Measurements from ENCODE around the gene MCM5.
A peak's percentile ranks its signal among the peaks of the same experiment; 100 is the strongest.

MCM5 gene

DNA sequence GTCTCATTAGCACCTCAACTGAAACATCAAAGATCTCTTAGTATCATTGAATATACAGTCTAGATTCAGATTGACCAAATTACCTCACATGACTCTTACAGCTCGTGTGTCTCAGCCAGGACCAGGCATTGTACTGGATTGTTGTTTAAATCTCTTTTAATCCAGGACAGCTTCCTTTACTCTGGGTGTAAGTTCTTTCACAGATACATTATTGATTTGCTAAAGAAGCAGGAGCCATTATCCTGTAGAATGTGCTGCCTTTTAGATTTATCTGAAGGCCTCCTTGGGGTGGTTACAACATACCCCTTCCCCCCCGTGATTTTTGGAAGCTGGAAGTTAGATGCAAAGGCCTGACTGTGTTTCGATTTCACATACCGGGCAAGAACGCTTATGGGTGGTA, 4.2 kb downstream of the MCM5 start:
- no peak for DNase-seq

DNA sequence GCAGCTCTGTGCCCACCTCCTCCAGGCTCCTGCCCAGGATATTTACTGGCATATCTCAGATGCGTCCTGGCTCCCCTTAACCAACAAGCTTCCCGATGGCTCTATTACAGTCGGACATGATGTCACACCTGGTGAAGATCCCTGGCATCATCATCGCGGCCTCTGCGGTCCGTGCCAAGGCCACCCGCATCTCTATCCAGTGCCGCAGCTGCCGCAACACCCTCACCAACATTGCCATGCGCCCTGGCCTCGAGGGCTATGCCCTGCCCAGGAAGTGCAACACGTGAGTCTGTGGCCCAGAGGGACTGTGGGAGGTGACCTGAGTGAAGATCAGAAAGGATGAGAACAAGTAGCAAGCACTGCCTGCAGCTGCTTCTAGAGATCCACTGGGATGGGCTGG, 6.5 kb downstream of the MCM5 start:
- DNase-seq, result no peak

DNA sequence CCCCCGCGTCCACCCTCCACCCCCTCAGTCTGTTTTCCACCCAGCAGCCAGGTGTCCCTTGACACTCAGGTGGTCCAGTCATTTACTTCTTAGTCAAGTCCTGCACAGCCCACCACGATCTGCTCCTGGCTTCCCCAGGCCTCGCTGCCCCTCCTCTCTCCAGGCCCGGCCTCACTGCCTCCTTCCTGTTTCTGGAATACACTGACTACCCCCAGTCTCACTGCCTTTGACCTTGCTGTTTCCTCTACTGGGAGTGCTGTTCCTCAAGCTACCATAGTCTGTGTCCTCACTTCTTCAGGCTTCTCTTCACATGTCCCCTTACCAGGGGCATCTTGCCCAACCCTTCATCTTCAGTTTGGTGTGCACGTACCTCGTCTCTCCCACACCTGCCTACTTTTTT, 7.4 kb downstream of the MCM5 start:
- no peak for DNase-seq

DNA sequence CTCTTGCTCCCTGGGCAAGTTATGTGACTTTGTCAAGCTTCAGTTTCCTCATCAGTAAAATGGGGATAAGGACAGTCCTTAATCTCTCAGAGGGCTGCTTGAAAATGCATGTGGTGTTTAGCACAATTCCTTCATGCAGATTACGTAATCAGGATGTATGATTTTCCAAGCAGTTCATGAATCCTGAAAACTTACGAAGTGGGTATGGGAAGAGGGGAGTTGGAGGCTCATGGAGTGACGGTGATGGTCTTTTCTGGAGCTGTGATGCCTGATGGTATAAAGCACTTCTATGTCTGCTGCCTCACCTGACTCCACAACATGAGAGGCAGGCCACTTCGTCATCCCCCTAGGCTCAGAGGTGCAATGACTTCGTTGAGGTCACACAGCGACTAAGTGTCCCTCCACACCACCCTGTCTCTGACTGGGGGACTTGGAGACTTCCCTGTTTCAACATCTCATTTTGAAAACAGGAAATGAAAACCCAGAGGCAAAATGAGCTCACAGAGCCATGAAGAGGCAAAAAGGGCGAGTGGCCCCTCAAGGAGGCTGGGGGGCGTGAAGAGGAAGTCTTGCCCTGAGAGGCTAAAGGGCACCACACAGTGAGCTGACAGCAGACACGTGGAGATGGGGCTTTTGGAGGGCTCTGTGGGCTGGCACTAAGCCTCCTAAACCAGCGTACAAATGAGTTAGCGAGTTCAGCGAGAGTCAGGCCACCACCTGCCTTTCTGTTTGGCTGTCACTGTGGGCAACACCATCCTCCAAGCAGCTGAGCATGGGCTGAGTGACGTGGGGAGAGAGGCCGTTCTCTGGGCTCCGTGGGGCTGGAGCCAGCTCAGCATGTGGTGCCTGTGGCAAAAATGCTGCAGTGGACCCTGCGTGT, 10.1 kb downstream of the MCM5 start:
- no peak for DNase-seq

DNA sequence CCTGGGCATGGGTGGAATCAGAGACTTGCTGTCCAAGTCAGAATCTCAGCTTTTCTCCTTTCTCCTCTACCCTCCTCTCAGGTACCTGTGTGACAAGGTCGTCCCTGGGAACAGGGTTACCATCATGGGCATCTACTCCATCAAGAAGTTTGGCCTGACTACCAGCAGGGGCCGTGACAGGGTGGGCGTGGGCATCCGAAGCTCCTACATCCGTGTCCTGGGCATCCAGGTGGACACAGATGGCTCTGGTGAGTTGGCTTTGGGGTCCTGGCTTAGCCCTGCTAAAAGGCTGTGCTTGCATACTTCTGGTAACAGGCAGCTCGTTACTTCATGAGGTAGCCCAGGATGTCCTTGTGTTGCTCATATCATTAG, 10.7 kb downstream of the MCM5 start:
- no peak for DNase-seq

DNA sequence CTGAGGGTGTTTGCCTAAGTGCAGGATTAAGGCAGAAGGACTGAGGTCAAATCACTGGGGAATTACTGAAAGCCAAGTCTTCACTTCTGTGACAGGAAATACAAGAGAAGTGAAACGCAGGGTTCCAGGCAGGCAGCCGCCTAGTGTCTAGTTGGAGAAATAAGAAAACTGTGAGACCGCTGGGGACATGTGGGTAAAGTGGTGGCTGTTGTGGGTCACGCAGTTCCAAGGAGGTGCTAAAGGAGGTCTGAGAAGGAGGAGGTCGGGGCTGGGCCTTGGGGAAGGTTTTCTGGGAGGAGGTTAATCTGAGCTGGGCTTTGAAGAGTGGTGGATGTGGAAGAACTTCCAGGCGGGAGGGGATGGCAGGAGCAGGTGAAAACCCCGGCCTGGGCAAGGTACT, 11.2 kb downstream of the MCM5 start:
- no peak for DNase-seq

DNA sequence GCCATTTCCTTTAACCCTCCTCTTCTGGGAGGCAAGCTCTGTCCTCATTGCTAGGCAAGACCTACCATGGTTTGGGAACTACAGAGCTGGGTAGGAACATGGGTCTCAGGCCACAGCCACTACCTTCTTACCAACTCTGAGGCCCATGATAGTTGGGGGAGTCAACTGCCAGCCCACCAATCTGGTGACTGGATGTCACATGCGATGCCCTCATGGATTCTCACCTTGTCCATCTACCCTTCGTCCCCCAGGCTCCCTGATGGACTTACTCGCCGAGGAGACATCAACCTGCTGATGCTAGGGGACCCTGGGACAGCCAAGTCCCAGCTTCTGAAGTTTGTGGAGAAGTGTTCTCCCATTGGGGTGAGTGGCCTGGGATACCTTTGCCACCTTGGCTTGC, 13.7 kb downstream of the MCM5 start:
- no peak for DNase-seq

DNA sequence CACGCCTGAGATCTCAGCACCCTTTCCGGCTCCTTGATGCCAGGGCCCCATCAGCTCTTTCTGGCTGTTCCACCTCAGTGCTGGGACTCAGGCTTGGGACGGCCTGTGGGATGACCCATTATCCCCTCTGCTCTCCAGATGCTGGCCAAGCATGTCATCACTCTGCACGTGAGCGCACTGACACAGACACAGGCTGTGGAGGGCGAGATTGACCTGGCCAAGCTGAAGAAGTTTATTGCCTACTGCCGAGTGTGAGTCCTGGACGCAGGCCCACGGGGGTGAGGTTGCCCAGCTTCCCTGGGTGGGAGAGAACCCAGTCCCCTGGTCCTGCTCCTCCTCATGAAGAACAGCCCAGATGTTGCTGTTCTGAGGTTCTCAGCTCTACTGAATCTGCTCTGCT, 17.7 kb downstream of the MCM5 start:
- no peak for DNase-seq

DNA sequence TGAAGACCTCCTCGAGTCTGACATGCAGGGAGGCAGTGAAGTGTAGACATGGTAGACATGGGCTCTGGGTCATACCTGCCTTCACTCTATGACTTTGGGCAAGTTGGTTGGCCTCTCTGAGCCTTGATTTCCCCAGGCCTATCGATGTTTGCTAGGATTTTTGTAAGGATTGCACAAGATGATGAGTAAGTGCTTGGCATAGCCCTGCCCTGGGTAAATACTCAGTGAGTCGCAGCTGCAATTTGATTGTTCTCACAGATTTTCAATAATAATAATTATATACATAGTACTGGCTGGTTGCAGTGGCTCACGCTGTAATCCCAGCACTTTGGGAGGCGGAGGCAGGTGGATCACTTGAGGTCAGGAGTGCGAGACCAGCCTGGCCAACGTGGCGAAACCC, 18.1 kb downstream of the MCM5 start:
- DNase-seq, result no peak

DNA sequence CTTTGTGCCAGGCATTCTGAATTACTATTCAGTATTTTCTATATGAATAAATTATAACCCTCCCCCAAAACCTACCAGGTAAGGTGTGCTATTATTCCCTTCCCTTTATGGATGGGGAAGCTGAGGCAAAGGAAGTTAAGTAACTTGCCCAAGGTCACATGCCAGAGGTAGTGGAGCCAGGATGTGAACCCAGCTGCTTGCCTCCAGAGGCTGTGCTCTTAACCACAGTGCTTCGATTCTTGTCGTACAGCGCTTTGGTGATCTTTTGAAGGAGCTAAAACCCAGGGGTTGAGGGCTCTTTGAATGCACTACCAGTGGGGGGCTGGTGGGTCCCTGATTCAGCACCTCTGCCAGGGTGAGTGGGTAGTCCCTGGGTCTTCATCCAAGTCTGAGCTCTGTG, 18.8 kb downstream of the MCM5 start:
- no peak for DNase-seq

DNA sequence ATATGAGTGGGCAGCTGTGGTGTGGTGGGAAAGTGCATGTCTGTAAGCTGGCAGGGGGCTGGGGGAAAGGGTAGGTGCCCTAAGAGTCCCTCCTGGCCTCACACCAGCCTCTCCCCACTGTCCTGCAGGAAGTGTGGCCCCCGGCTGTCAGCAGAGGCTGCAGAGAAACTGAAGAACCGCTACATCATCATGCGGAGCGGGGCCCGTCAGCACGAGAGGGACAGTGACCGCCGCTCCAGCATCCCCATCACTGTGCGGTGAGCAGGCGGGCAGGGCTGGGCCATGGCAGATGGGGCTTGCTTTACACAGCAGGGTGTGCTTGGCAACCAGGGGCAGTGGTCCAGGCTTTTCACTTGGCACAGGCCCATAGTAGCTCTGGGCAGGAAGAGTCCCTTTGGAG, 19.8 kb downstream of the MCM5 start:
- no peak for DNase-seq

DNA sequence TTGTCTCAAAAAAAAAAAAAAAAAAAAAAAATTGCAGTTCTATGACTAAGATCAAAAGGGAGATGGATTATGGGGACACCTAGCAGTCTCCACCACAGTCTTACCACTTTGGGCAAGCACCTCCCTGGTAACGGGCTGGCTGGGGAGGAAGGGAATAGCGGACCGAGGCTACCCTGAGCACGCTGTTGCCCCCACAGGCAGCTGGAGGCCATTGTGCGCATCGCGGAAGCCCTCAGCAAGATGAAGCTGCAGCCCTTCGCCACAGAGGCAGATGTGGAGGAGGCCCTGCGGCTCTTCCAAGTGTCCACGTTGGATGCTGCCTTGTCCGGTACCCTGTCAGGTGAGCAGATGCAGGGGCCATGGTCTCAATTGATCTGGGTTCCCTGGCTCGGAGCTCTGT, 21.2 kb downstream of the MCM5 start:
- DNase-seq, result no peak

DNA sequence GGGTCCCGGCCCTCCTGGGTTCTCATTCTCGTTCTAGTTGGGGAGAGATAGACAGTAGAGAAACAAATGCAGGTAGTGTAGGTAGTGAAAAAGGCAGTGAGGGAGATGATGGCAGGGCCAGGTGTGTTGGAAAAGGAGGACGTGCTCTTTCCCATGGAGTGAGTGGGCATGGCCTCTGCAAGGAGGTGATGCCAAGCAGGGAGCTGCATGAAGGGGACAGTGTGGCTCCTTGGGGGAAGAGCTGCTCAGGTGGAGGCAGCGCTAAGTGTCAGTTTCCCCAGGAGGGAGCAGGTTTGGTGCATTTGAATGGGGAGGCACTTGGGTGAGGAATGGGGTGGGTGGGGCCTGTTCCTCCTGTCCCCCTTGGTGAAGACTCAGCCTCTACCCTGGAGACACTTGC, 22.2 kb downstream of the MCM5 start:
- DNase-seq, result no peak

DNA sequence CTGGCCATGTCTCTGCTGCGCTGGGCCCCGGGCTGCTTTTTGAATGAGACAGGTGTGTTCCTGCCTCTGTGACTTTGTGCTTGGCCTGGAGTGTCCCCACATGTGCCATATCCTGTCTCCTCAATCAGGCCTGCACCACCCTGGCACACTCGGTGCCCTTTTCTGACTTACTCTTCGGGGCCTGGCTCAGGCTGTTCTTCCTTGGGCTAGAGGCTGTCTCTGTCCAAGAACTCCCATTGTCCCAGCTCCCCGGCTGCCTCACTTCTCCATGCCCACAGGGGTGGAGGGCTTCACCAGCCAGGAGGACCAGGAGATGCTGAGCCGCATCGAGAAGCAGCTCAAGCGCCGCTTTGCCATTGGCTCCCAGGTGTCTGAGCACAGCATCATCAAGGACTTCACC, 23.0 kb downstream of the MCM5 start:
- DNase-seq, result no peak

DNA sequence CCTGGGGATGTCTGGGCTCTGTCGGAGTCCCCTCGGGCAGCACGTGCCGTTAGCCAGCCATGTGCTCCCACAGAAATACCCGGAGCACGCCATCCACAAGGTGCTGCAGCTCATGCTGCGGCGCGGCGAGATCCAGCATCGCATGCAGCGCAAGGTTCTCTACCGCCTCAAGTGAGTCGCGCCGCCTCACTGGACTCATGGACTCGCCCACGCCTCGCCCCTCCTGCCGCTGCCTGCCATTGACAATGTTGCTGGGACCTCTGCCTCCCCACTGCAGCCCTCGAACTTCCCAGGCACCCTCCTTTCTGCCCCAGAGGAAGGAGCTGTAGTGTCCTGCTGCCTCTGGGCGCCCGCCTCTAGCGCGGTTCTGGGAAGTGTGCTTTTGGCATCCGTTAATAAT, 24.1 kb downstream of the MCM5 start:
- DNase-seq, result no peak

DNA sequence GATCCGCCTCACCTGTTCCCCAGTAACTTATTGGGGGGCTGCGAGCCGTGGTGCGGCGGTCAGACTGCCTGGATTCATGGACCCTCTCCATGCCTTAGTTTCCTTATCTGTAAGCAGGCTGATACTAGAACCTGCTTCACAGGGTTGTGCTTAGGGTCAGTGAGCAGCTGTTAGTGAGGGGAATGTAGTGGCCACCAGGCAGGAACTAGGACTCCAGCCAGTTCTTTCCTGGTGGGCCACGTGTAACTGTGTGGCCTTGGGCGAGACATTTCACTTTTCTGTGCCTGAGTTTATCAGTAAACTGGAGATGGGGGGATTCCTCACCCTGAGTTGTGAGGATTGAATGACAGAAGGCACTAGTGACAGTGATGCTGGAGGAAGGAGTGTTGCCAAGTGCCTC, 24.8 kb downstream of the MCM5 start:
- DNase-seq, result no peak

DNA sequence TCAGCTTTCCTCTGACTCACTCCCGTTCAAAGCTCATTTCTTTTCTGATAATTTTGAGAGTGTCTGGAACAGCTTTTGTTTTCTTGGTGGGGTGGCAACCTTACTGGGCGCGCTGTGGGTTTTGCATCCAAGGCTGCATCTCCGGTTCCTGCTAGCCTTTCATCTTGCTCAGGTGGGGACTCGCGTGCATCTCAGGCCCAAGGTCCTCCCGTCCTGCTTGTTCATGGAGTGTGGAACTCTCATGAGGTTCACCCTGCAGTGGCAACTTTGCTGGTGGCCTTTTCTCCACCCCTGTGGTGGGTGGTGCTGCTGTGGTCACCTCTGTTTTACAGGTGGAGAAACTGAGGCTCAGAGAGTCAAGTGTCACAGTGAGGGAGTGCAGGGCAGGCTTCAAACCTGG, 25.6 kb downstream of the MCM5 start:
- DNase-seq, result no peak

DNA sequence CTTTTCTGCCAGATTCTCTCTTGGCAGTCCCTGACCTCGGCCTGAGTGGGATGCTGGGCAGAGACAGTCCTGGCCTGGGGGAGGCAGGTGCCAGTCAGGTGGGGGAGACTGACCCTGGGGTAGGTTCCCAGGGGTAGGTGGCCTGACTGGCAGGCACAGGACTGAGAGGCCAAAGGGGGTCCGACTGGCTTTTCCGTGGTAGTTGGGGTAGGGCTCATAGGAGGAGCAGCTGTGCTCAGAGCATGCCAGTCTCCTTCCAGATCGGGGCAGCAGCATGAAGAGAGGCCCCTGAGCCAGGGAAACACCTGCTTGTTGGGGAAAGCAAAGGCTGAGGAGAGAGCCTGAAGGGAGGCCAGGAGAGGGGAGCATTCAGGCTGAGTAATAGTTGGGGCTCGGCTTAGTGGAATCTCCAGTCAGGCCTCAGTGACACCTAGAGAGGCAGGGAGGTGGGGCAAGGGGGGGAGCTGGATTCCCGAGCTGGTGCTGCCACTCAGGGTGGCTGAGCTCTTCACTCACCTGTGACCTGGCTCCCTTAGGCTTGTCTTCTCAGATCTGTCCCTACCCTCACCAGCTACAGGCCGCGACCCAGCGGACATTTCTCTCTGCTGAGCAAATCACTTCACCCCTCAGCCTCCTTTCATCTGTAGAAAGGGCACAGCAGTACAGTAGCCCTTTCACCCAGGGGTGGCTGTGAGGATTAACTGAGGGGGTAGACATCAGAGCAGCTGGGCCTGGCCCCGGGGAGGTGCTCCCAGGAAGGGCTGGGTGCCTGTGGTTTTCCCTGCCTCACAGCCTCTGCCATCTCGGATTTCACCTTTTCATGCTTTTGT, 26.2 kb downstream of the MCM5 start:
- DNase-seq, result no peak

DNA sequence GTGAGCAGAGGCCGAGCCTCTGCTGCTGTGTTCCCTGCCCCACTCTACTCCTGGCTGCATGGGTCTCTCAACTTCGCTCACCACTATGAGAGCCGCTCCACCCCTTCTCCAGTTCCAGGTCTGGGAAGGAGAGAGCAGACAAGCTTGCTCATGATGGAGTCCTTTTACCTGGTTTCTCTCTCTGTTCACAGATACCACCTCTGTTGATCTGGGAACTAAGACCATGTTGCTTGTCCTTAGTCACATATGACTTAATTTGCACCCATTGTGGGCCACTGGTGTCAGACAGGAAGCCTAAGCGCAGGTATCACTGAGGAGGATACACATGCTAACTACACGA, 26.8 kb downstream of the MCM5 start:
- no peak for DNase-seq

DNA sequence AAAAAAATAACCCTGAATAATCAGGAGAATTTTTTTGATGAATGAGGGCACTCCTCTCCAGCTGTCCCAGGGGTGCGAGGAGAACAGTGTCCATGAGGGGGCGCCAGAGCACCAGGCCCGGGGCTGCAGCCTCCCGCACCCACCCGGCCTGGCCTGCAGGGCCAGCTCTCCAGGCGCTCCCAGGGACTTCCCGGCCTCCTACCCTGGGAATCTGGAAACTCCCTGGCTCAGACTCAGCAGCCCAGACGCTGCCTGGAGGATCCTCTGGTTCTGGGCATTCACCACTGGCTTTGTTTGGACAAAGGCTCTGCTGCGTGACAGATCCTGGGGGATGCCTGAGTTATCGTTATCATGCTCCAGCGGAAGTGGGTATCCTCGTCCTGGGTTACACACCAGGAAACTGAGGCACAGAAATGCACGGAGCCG, 31.0 kb downstream of the MCM5 start:
- peak; percentile 63 for DNase-seq

DNA sequence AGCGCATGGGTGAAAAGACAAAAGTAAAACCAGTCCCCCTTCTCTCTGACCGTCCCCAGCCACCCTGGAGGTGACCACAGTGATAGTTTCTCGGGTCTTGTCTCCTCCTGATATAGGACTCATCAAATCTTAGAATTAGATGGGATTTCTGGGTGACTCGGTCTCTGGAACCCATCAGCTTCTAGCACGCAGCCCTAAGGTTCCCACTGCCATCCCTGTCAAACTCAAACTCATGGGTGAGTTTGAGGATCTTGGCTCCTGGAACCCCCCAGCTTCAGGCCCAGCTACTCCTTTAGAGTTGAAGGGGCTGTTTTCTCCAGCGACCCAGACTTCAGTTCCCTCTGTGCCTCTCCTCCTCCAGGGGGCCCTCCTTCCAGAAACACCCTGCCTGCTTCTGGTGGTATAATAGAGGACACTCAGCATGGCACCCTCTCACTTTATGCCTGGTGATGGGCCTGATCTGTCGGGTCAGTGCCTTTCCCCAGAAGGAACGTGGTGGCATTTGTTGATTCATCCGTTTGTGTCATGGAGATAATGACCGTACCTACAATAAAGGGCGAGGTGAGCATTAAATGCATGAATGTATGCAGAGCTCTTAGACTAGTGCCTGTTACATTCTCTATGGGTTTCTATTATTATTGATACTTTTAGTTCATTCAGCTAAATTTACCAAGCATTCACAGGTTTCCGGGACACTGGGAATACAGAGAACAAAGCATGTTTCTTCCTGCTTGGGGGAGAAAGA, 31.7 kb downstream of the MCM5 start:
- no peak for DNase-seq

DNA sequence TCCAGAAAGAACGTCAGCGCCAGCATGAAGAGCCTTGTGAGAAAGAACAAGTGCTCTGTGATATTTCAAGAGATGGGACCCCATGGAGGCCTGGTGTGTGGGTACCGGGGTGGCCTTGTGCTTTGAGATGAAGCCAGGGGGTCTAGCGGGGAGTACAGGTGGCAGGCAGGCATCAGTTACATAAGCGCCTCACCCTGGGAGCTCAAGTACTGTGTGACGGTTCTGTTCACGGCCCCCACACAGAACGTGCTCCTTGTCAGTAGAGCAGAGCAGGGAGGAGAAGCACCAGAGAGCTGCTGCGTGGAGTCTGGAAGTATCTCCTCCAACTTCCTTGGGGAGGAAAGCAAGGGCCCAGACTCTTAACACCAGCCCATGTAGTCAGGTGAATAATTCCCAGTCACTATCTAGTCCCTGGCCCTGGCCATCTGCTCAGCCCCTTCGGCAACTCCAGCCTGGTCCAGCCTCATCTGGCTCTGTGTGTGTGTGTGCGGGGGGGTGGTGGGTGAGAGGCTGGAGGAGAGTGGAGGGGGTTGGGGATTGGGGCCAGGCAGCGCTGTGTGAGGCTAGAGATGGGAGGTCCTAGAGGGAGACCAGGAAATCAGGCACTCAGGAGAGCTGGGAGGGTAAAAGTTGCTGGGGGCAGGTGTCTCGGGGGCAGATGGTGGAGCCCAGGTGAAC, 32.4 kb downstream of the MCM5 start:
- DNase-seq, result no peak

DNA sequence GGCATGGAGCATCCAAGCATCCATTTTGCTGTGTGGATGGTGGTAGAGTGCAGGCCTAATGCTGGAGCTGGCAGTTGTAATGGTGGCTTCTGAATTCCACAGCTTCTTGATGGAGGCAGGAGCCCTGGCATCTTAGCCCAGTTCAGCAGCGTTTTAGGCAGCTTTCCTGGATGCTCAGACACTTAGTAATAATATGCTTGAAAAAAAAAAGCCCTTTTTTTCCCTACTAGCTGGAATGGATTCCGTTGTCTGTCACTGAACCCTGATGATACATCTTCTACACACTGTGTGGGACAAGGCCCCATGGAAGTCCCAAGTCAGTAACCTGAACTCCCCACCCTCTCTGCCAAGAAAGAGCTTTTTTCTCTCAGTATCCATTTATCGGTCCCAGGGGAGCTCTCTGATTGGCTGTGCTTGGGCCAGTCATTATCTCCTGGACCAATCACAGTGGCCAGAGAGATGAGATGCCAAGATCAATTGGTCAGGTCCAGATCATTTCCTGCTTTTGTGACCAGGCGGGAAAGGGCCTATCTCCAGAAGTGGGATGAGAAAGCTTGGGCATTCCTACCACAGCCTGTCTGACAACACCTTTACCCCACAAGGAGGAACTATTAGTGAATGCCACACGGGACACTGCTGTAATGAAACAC, 34.2 kb downstream of the MCM5 start:
- DNase-seq, result no peak

Data from T-helper 9 cell (primary cell).